HTERT RPE-1 (cell line): ENCODE measurements around the gene ADAM10.

Source experiments
- in situ Hi-C: fragments of 300-500 bp; cut with MboI; formaldehyde crosslinking; loops from 4 replicates; pipeline ENCODE4 v1.14.3; 2020; ENCODE audit warnings: low sequenced_read_pairs

ADAM10 gene

DNA sequence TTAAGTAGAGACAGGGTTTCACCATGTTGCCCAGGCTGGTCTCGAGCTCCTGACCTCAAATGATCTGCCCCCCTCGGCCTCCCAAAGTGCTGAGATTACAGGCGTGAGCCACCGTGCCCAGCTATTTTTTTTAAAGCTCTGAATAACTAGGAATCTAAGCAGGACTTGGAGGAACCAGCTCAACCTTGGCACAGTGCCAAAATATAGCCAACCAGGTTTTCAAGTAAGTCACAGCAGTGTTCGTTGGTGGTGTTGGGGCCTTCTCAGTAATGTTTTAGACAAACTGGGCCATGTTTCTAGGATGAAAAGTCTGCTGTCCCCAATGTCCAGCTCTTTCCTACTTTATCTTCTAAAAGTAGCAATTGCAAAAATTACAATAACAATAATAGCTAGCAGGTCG lies 6.4 kb upstream of the ADAM10 start:
- in situ Hi-C loops, result no loop called here

DNA sequence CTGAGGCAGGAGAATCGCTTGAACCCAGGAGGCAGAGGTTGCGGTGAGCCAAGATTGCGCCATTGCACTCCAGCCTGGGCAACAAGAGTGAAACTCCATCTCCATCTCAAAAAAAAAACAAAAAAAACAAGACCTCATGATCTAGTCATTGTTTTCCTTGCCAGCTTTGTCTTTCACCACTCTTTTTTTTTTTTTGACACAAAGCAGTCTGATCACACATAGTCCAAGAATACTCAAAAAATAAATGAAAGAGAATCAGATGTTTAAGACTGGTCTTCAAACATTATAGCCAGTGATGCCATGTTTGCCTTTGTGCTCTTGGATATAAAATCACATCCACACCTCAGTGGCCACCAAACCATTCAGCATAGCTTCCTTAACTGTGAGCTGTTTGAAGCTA lies 5.8 kb upstream of the ADAM10 start:
- in situ Hi-C loops, result no loop called here

DNA sequence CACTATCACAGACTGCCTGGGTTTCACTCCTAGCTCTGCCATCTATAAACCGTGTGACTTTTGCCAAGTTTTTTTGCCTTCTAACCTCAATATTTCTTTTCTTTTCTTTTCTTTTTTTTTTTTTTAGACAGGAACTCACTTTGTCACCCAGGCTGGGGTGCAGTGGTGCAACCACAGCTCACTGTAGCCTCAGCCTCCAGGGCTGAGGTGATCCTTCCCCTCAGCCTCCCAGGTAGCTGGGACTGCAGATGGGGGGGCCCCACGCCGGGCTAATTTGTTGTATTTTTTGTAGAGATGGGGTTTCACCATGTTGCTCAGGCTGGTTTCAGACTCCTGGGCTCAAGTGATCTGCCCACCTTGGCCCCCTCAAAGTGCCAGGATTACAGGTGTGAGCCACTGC lies 3.2 kb upstream of the ADAM10 start:
- in situ Hi-C loops, result no loop called here

DNA sequence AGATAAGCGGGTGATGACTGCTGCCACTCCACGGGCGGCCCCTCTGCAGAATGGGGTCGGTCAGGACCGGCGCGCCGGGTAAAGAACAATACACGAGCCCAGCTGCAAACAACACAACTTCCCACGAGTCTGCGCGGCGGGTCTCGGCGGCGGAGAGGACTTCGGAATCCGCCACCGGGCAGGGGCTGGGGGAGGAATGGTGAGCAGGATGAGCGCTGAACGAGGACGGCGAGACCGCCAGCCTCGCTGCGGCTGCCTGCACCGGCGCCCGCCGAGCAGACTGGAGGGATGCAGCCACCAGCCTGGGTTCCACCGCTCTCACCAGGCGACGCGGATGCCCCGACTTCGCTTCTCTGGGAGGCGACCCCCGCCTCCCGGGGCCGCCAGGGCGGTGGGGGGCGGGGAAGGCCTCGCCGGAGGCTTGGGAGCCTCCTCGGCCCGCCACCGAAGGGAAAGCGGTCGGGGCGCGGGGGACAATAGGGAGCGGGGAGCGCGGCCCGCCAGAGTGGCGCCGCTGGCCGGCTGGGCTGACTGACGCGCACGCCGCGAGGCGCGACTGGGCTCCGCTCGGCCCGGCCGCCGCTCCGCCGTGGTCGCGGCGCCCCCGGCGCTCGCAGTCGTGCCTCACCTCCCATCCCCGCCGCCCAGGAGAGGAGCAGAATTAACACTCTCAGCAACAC lies 515 bp downstream of the ADAM10 start:
- in situ Hi-C loops, result no loop called here

DNA sequence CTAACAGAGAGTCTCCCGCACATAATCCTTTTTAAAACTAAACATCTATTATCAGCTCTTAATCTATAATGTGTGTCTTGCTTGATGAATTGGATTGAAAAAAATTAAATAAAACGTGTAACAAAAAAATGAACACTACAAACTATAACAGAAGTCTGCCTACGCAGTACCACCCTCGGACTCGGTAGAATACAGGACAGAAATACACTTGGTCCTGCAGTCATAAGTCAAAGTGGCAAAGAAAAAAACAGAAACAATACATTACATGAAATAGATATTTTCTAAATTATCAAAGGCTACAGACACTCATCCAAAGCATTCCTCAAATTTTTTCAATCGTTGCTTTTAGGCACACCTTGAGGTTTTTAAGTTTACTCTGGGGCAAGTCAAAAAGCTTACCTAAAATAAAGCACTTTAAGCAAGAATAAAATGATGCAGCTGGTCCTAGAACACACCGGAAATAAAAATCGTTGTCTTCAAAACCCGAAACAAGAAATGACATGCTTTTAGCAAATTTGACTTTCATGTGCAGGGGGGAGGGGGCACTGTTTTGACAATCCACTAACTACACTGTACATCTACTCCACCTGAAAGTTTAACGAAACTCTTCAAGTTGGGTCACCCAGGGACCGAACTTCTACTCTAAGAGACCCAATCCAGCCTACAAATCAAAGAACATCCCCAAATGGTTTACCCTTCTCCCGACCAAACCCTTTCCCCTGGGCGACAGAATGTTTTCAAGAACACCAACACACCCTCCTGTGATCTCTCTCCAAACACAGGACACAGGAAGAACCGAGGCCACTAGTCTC lies 1.3 kb downstream of the ADAM10 start:
- in situ Hi-C loops, result no loop called here

DNA sequence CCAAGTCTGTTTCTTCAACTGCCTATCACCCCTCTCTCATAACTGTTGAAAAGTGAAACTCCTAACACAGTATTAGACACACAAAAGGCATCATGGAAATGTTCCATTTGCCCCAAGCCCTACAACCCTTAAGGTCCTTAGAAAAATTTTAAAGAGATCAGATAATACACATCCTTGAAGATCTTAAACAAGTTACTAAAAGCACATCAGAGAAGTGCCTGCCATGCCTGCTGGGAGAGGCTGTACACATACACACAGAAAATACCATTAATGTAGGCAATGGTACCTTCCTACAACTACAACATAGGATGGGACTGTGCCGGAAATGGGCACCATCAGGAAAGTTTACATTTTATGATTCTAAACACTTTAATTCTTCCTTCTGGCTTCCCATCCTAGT lies 3.3 kb downstream of the ADAM10 start:
- in situ Hi-C loops, result no loop called here

DNA sequence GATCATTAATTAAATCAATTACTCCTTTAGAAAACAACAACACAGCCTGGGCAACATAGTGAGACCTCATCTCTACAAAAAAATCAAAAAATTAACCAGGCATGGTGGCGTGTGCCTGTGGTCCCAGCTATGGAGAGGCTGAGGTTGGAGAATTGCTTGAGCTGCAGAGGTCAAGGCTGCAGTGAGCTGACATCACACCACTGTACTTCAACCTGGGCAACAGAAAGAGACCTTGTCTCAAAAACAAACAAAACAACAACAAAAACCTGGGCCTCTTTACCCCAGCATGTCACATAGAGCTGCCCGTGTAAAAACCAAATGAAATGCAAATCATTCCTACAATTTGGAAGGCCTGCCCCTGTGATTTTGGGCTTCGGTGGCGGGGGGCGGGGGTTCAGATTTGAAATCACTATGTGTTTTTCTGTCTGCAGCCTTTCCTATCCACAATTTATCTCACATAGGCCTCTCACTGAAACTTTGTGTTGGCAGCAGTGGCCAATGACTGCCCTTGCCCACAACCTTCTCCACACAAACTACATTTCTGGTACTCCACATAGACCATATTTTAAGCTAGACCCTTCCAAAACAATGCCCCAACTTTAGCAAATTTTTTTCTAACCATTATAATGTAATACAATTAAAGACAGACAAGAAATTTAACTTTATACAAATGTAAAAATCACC lies 6.5 kb downstream of the ADAM10 start:
- in situ Hi-C loops, result no loop called here

DNA sequence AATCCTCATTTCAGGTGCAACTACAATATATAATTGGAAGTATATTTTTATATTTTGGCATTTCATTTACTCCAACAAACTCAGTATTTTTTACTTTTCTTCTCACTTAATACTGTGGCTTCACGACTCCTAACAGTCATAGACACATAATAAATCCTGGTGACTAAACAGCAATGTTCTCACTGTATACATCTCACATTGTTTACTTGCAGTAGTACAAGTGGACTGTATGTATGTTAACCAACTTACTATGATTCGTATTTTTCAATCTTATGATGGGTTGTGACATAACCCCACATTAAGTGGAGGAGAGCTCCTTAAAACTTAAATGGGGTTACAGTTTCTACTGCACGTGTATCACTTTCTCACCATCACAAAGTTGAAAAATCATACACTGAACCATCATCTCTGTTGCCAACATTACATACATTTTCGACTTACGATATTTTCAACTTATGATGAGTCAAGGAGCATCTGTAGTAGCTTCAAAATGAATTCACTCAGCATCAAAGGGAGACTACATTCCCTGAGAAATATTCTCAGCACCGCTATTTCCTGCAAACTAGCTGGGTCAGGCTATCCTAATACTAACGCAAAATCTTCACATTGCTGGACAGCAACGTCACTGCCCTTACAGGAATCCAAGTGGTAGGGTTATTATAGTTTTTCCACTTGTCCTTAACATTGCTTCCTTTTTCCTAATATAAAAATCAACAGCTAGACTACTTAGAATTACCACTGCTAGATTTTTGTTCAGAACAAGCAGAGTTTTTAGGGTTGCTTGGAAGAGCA lies 7.3 kb downstream of the ADAM10 start:
- in situ Hi-C loops, result no loop called here

DNA sequence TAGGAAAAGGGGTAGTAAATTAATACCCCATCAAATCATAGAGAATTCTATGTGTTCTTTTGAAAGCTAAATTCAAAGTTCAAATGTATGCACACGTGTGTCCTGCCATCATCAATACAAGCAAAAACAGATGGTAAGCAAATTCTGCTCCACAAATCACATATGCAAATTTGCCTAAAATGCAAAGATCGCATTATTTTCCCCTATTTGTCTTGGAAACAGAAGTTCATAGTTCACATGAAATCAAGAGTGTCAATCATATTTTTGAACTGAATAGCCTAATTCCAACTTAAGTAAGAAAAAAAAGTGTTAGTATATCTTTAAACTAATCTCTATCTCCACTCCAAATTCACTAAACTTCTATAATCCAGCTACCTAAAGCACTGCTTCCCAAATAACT lies 8.5 kb downstream of the ADAM10 start:
- in situ Hi-C loops, result no loop called here

DNA sequence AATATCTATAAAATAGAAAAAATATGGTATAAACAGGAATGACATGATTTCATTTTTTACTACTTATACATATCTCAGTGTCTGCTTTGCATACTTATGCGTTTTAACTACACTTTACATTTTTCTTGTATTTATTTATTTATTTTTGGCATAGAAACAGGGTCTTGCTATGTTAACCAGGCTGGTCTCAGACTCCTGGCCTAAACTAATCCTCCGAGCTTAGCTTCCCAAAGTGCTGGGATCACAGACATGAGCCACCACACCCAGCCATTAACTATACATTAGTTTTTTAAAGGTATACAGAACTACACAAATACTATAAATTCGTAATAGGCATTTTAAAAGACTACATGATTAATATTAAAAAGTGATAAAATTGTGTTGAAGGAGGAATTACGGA lies 9.1 kb downstream of the ADAM10 start:
- in situ Hi-C loops, result no loop called here

DNA sequence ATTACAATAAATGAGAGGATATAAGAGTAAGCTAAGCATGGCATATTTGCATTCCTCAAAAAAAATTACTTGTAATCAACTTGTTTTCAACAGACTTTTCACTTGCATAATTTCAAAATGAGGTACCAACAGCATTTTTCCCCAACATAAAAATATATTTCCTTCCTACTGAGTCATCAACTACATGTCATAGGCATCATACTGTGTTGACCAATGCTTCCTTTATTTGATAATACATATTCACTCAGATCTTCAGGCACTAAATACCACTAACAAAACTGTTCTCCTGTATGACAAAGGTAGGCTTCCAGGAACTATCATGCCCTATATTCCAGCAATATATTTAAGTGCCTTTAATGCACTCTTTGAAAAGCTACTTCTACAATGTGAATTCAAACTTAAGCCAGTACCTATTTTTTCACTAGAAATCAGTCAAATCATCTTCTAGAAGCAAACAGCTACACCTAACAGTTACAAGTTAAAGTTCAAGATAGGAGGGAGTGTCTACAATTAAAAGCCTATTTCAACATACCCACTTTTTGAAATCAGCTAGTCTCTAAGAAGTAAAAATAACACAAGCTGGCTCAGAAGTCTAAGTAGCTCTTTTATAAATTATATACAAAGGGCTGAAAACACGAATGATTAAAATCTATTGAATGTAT lies 11.3 kb downstream of the ADAM10 start:
- in situ Hi-C loops, result no loop called here

DNA sequence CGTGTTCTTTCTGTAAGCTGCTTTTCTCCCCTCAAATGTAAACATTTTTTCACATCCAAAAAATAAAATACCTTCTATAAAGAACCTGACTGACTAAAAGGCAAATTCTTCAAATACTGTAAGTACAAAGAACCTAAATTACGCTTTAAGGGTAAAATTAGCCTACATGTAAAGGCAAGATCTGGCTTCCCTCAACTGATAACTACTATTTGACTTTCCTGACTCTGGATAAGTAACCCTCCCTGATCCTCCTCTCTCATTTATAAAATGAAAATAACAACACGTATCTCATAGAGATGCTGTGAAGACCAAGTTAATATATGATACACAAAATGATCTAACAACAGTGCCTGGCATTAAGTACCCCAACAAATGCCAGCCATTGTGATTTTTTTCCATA lies 12.2 kb downstream of the ADAM10 start:
- in situ Hi-C loops, result no loop called here

DNA sequence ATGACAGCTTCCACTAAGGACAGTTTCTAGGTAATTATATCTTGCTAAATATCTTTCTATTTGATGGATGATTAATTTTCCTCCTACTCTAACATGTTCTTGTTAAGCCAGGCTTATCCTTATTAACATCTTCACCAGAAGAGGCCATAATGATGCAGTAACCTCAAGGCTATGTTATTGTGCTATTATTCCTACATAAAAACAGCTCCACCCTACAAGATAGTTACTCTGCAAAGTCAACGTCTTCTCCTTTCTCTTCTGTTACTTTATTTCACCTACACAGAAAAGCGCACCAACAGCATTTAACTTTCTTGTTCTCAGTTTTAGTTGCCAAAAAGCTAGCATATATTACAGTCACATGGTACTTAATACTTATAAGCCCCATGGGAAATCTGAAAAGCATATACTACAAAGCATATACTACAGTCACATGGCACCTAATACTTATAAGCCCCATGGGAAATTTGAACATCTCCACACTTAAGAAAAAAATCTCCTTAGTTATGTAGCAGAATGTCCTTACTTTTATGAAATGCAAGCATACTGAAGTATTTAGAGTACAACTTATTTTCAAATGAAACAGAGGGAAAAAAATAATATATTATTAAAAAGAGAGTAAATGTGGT lies 13.4 kb downstream of the ADAM10 start:
- in situ Hi-C loops, result no loop called here

DNA sequence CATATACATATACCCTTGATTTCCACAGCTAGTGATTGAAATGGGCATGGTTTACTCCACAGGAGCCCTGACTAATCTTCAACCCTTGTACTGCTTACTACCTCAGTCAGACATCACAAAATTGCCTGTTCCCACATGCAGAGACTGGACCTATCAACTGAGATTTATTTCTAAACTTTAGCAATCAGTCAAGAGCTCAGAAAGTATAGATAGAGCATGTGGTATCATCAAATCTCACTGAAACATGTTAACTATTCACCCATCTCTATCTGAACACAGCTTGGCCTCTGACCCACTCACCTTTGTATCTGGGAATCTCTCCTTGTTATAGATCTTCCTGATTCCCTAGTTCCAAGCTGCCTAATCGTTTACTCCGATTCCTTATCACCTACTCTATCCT lies 14.6 kb downstream of the ADAM10 start:
- in situ Hi-C loops, result no loop called here

DNA sequence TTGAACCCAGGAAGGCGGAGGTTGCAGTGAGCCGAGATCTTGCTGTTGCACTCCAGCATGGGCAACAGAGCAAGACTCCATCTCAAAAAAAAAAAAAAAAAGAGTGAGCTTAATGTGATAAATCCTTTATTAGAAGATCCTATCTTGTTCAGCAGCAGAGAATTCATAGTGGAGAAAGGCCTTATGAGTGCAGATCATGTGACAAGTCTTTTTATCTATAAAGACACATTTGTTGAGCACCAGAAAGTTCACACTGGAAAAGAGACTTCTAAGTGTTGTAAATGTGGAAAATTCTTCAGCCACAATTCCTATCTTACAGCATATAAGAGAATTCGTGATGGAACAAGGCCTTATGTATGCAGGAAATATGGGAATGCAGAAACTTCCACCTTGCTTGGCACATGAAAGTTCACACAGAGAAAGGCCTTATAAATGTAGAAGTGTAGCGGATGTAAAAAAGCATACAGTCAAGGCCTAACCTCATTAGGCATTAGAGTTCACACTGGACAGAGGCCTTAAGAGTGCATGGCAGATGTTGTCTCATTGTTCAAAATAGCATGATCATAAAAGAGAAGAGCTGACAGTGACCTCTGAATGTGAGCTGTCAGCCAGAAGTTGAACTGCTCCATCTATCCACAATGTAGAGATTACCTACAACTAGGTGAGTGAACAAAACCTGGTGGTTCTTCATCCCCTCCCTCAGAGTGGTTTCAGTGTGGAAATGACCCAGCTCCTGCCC lies 16.7 kb downstream of the ADAM10 start:
- in situ Hi-C loops, result no loop called here

DNA sequence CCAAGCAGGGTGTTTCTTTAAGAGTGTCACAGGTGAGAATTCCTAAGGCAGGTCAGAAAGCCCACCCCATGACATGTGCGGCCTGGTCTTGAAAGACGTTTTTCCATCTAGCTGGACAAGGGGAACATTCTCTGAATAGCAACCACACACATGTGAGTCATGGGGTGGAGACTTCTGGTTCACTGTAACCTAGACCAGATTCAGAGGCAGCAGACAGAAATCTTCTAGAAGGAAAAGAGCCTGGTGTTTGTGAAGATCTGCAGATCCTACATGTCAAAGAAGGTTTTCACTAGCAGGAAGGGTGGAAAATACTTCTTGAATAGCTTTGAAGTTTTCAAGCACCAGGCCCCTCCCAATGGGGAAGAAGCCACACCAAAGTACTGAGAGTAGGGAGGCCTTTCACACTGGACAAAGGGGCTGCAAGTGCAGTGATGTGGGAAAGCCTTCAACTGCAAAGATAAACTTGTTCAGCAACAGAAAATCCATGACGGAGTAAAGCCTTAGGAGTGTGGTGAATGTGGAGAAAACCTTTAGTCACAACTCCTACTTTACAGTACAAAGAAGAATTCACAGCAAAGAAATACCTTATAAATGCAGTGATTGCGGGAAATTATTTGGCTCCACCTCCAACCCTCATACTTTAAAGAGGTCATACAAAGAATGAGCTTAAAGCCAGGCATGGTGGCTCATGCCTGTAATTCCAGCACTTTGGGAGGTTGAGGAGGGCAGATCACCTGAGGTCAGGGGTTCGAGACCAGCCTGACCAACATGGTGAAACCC lies 17.6 kb downstream of the ADAM10 start:
- in situ Hi-C loops, result no loop called here

DNA sequence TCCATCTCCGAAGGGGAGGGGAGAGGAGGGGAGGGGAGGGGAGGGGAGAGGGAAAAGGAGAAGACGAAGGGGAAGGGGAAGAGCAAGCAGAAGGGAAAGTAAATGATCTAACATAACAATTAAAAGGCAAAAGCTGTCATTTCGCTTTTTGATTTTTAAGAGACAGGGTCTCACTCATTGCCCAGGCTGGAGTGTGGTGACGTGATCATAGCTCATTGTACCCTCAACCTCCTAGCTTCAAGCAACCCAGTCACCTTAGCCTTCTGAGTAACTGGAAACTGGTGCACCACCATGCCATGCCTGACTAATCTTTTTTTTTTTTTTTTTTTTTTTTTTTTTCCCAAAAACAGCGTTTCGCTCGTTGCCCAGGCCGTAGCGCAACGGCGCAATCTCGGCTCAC lies 22.6 kb downstream of the ADAM10 start:
- in situ Hi-C loops, result no loop called here

DNA sequence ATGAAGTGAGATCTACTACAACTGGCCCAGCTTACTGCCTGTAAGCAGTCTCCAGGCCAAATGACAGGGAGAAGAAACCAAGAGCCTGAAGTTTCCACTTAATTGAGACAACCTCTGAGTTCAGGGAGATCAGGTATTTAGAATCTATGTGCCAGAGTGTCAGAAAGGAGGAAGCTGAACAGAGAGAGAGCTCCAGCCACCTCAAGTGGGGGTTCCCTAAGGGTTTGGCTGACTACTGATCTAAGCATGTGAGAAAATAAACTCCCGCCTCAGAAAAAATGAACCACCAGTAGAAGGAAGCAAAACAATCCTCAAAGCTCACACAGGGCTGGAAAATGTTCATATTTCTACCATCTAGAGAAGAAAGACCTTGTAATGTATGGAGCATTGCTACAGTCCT lies 25.0 kb downstream of the ADAM10 start:
- in situ Hi-C loops, result no loop called here

DNA sequence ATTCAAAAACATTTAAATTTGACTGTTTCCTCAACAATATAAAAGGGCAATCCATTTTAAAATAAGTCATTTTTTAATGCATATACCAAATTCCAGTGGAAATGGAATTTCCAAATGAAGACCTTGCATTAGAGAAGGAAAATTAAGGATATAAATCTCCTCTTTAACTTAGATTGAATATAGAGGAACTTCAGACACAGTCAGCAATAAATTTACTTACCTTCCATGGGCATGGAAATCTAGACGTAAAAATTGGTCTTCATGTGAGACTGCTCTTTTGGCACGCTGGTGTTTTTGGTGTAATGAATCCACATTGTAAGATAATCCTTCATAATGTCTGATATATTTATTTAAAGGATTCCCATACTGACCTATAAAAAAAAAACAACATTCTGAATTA lies 32.1 kb downstream of the ADAM10 start:
- in situ Hi-C loops, result no loop called here
